Vagina (tissue), 2 donors: ENCODE data around the gene MICAL2. TPM values are rescaled to one million over a fixed set of nuclear protein-coding genes. Genes with fewer than 3 reads are reported as not detected.

Source experiments
- DNase-seq, 2 donors: peaks; one replicate each; pipeline ENCODE4 v3.0.0-alpha.2; 2017; ENCODE audit errors: extremely low spot score in 2 of 2
- H3K27ac ChIP-seq: fragments of 200-600 bp; sonication (generic); one replicate; pipeline ENCODE4 v1.5.1; 2019
- H3K27me3 ChIP-seq: fragments of 200-600 bp; sonication (generic); one replicate; pipeline ENCODE4 v1.5.1; 2019
- H3K36me3 ChIP-seq, 2 donors: fragments of 200-600 bp; sonication (generic); one replicate each; pipeline ENCODE4 v1.5.1; 2017 to 2019
- H3K4me1 ChIP-seq: fragments of 200-600 bp; sonication (generic); one replicate; pipeline ENCODE4 v1.5.1; 2019
- H3K4me3 ChIP-seq, 2 donors: fragments of 200-600 bp; sonication (generic); 1 replicate in 1 of 2; 2 replicates in 1 of 2; pipeline ENCODE4 v1.5.1; 2016 to 2019
- H3K9me3 ChIP-seq: fragments of 200-600 bp; sonication (generic); one replicate; pipeline ENCODE4 v1.5.1; 2019
- POLR2A ChIP-seq, 2 donors: fragments of 450-650 bp; IDR thresholded peaks; one replicate each; pipeline ENCODE4 v1.6.1; 2017; ENCODE audit warnings: antibody characterized with exemption in 2 of 2, mild to moderate bottlenecking in 2 of 2, moderate library complexity in 2 of 2
- POLR2AphosphoS5 ChIP-seq, 2 donors: sonication (generic); formaldehyde crosslinking; IDR thresholded peaks; one replicate each; pipeline ENCODE4 v1.9.0; 2017; ENCODE audit warnings: antibody characterized with exemption in 2 of 2, mild to moderate bottlenecking in 2 of 2, low read depth in 1 of 2; ENCODE audit not compliant: insufficient read depth in 1 of 2
- intact Hi-C: fragments of 100-400 bp; cut with DNase I; formaldehyde crosslinking; loops from one replicate; pipeline ENCODE4 v1.15.1; 2023
- total RNA-seq: library from RNA; depleted of rRNA; stranded (reverse); fragments of >200 nt; gene quantifications from one replicate; pipeline ENCODE4 v1.2.3, GENCODE V29; 2016
- TF ChIP-seq, protein P1 (sequence below), 3 experiments: fragments of 450-650 bp in 2 of 3; fragments of 200-600 bp in 1 of 3; sonication (generic) in 1 of 3; IDR thresholded peaks; one replicate each; pipeline ENCODE4 v1.5.1; 2017 to 2019; ENCODE audit warnings: antibody characterized with exemption in 3 of 3, mild to moderate bottlenecking in 2 of 3, moderate library complexity in 2 of 3

MICAL2 gene
- total RNA-seq, 1 donor from 2014 or later: 41.7 TPM

DNA sequence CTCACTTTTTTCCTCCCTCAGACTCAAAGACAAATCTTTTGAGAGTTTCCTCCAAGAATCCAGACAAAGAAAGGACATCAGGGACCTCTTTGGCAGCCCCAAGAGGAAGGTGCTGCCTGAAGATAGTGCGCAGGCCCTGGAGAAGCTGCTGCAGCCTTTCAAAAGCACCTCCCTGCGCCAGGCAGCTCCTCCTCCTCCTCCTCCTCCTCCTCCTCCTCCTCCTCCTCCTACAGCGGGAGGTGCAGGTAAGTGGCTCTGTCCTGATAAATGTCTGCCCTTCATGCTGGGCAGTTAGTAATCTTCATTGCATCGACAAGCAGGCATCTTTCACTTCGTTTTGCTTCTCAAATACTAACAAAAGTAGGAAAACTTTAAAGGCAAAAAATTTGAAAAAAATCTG, 184.2 kb downstream of the MICAL2 start:
- Histone ChIP-seq H3K4me3 (no peak overlapping the region), H3K27ac (no peak overlapping the region), H3K27me3 (no peaks in the 10 kb centered on the region), H3K36me3 (no peaks in the 10 kb centered on the region), H3K9me3 (peaks cover 9% of the 10 kb centered on the region), H3K4me1 (no peaks in the 10 kb centered on the region)
- DNase-seq: no peak
- TF ChIP-seq, protein P1, sequence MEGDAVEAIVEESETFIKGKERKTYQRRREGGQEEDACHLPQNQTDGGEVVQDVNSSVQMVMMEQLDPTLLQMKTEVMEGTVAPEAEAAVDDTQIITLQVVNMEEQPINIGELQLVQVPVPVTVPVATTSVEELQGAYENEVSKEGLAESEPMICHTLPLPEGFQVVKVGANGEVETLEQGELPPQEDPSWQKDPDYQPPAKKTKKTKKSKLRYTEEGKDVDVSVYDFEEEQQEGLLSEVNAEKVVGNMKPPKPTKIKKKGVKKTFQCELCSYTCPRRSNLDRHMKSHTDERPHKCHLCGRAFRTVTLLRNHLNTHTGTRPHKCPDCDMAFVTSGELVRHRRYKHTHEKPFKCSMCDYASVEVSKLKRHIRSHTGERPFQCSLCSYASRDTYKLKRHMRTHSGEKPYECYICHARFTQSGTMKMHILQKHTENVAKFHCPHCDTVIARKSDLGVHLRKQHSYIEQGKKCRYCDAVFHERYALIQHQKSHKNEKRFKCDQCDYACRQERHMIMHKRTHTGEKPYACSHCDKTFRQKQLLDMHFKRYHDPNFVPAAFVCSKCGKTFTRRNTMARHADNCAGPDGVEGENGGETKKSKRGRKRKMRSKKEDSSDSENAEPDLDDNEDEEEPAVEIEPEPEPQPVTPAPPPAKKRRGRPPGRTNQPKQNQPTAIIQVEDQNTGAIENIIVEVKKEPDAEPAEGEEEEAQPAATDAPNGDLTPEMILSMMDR (IDR thresholded peaks at IDR 0.05): no peak
- TF ChIP-seq POLR2AphosphoS5 (IDR thresholded peaks at IDR 0.05; ENCODE audit: insufficient read depth in 1 of 2, low read depth in 1 of 2) (no peak), POLR2A (IDR thresholded peaks at IDR 0.05) (no peak)
- intact Hi-C loops: no loop called here

DNA sequence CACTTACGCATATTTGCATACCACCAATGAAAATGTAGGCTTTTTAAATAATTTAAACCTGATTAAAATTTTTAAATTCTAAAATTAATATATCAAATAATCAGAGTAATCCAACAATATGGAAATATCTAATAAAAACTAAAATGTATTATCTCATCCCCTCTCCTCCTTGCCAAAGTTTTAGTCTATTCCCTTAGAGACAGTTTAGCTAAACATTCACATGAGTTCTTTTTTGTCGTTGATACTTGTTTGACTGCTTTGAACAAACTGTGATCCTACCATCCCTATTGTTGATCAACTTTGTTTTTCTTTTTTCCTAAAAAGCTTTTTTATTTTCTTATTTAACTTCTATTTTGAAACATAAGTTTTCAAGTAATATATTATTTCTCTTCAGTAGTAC, 185.6 kb downstream of the MICAL2 start:
- no peak overlapping the region for H3K4me3 ChIP-seq
- no peak for TF ChIP-seq POLR2A (IDR thresholded peaks at IDR 0.05)
- no peak for TF ChIP-seq POLR2AphosphoS5 (IDR thresholded peaks at IDR 0.05; ENCODE audit: insufficient read depth in 1 of 2, low read depth in 1 of 2)
- TF ChIP-seq, protein P1 (IDR thresholded peaks at IDR 0.05): no peak
- intact Hi-C loops: no loop called here
- H3K9me3 ChIP-seq: peaks cover 9% of the 10 kb centered on the region
- DNase-seq: no peak
- H3K27me3 ChIP-seq: no peaks in the 10 kb centered on the region
- no peaks in the 10 kb centered on the region for H3K4me1 ChIP-seq
- no peak overlapping the region for H3K27ac ChIP-seq
- no peaks in the 10 kb centered on the region for H3K36me3 ChIP-seq

DNA sequence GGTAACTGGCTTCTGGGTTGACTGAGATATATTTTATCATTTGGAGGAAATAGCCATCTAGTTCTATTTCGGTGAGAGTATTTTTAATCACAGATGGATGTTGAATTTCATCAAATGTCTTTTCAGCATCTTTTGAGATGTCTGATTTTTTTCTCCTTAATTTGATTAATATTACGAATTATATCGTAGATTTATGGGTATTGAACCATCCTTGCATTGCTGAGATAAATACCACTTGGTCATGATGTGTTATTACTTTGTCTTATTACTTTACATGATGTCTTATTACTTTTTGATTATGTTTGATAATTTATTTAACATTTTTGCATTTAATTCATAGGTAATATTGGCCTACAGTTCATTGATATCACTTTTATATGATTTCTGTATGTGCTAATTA, 188.2 kb downstream of the MICAL2 start:
- TF ChIP-seq POLR2A (IDR thresholded peaks at IDR 0.05) (no peak), POLR2AphosphoS5 (IDR thresholded peaks at IDR 0.05; ENCODE audit: insufficient read depth in 1 of 2, low read depth in 1 of 2) (no peak)
- TF ChIP-seq, protein P1 (IDR thresholded peaks at IDR 0.05): no peak

DNA sequence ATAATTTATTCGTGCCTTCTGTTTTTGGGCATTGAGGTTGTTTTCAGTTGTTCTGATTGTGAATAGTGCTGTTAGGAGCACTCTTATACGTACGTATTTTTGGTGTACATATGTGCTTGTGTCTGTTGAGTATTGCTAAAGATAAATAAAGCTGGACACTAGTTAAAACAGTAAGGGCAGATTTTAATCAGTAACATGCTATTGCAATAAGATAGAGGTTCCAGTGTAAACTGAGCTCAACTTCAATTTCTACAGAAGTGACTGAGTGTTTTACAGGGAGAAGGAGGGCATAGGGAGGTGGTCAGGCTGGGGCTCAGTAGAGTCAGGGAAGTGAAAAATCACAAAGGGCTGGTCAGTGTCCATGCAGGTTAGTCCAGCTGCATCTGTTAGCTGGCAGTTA, 191.0 kb downstream of the MICAL2 start:
- no peaks in the 10 kb centered on the region for H3K4me1 ChIP-seq
- H3K4me3 ChIP-seq: no peak overlapping the region
- no peaks in the 10 kb centered on the region for H3K36me3 ChIP-seq
- no peak for DNase-seq
- no peaks in the 10 kb centered on the region for H3K27me3 ChIP-seq
- intact Hi-C loops: no loop called here
- H3K27ac ChIP-seq: no peak overlapping the region
- TF ChIP-seq, protein P1 (IDR thresholded peaks at IDR 0.05): no peak
- no peak for TF ChIP-seq POLR2AphosphoS5 (IDR thresholded peaks at IDR 0.05; ENCODE audit: insufficient read depth in 1 of 2, low read depth in 1 of 2)
- TF ChIP-seq POLR2A (IDR thresholded peaks at IDR 0.05): no peak
- H3K9me3 ChIP-seq: peaks cover 9% of the 10 kb centered on the region

More for the DNA sequence above, 188.2 kb downstream of the MICAL2 start:
- Histone ChIP-seq H3K4me3 (no peak overlapping the region), H3K4me1 (no peaks in the 10 kb centered on the region), H3K27me3 (no peaks in the 10 kb centered on the region), H3K36me3 (no peaks in the 10 kb centered on the region), H3K27ac (no peak overlapping the region), H3K9me3 (peaks cover 9% of the 10 kb centered on the region)
- no peak for DNase-seq
- intact Hi-C loops: no loop called here

DNA sequence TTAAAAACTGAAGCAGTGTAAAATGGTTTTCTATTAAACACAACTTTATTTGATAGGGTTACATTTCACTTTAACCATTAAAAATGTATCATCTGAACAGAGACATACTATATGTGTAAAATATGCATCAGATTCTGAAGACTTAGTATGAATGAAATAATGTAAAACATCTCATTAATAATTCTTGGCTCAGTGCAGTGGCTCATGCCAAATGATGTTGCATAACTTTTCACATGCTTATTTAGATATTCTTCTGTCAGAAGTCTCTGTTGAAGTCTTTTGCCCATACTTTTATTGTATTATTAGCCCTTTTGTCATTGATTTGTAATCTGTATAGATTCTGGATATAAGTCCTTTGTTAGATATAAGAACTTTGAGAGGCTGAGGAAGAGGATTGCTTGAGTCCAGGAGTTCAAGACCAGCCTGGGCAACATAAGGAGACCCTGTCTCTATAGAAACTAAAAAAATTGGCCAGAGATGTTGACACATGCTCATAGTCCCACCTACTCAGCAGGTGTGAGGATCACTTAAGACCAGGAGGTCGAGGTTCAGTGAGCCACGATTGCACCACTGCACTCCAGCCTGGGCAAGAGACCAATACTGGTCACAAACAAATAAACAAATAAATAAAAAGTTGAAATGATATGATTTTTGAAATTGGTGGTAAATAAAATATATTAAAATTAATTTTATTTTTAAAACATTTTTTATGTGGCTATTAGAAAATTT, 193.2 kb downstream of the MICAL2 start:
- intact Hi-C loops: no loop called here
- DNase-seq: no peak

More for the DNA sequence above, 193.2 kb downstream of the MICAL2 start:
- Histone ChIP-seq H3K9me3 (peaks cover 4% of the 10 kb centered on the region), H3K4me1 (no peaks in the 10 kb centered on the region), H3K4me3 (no peak overlapping the region), H3K27me3 (no peaks in the 10 kb centered on the region), H3K27ac (no peak overlapping the region), H3K36me3 (no peaks in the 10 kb centered on the region)
- TF ChIP-seq POLR2A (IDR thresholded peaks at IDR 0.05): no peak
- no peak for TF ChIP-seq POLR2AphosphoS5 (IDR thresholded peaks at IDR 0.05; ENCODE audit: insufficient read depth in 1 of 2, low read depth in 1 of 2)
- TF ChIP-seq, protein P1 (IDR thresholded peaks at IDR 0.05): no peak
